GM12874 (cell line): ENCODE measurements around the gene FKBP4.

Experiments used
- CTCF ChIP-seq: IDR thresholded peaks from 2 replicates; pipeline ENCODE4 v1.5.1; 2011; ENCODE audit warnings: low read depth, mild to moderate bottlenecking, control low read depth, low read length, moderate library complexity; ENCODE audit not compliant: insufficient read depth

The FKBP4 gene

GRCh38 chr12:2753536-2753935 lies 41.2 kb upstream of the FKBP4 start:
- TF ChIP-seq CTCF, result no peak

GRCh38 chr12:2754208-2754607 lies 40.6 kb upstream of the FKBP4 start:
- TF ChIP-seq CTCF, result no peak

- no peak for TF ChIP-seq CTCF
These were observed 38.0 kb upstream of the FKBP4 start for GRCh38 chr12:2756756-2757155.

GRCh38 chr12:2759733-2760132 lies 35.0 kb upstream of the FKBP4 start:
- no peak for TF ChIP-seq CTCF

- no peak for TF ChIP-seq CTCF
These were observed 30.4 kb upstream of the FKBP4 start for GRCh38 chr12:2764398-2764797.

GRCh38 chr12:2765052-2765451 lies 29.7 kb upstream of the FKBP4 start:
- TF ChIP-seq CTCF, result no peak

GRCh38 chr12:2765608-2766007 lies 29.2 kb upstream of the FKBP4 start:
- TF ChIP-seq CTCF, result no peak
